HEK293T (cell line): ENCODE data around the gene UGT1A10.

Experiments
- CTCF ChIA-PET: fragments of 350-600 bp; formaldehyde crosslinking; extraction: SDS; loops from one replicate; lab custom pipeline; 2021; ENCODE audit warnings: antibody characterized with exemption, inconsistent platforms; lab: Yijun Ruan, JAX
- POLR2A ChIA-PET: fragments of 350-600 bp; formaldehyde crosslinking; extraction: SDS; loops from one replicate; lab custom pipeline; 2020; ENCODE audit warnings: antibody characterized with exemption, inconsistent platforms; lab: Yijun Ruan, JAX
- DNase-seq: peaks from one replicate; pipeline ENCODE4 v3.0.0; 2012; ENCODE audit warnings: mixed read lengths; ENCODE audit errors: extremely low spot score
- ARNT ChIP-seq: fragments of 450-650 bp; IDR thresholded peaks from 2 replicates; pipeline ENCODE4 v1.6.1; 2017; ENCODE audit warnings: mild to moderate bottlenecking
- BHLHE40 ChIP-seq: fragments of 450-650 bp; IDR thresholded peaks from 2 replicates; pipeline ENCODE4 v1.6.1; 2016; ENCODE audit warnings: mild to moderate bottlenecking, moderate library complexity, borderline replicate concordance
- CTBP1 ChIP-seq: fragments of 450-650 bp; IDR thresholded peaks from 2 replicates; pipeline ENCODE4 v1.6.1; 2016; ENCODE audit warnings: borderline replicate concordance
- ELF4 ChIP-seq: fragments of 450-650 bp; IDR thresholded peaks from 2 replicates; pipeline ENCODE4 v1.6.1; 2017; ENCODE audit warnings: antibody characterized with exemption
- FOXA1 ChIP-seq: fragments of 450-650 bp; IDR thresholded peaks from 2 replicates; pipeline ENCODE4 v1.6.1; 2016; ENCODE audit warnings: mild to moderate bottlenecking
- FOXK2 ChIP-seq: fragments of 450-650 bp; IDR thresholded peaks from 2 replicates; pipeline ENCODE4 v1.6.1; 2016; ENCODE audit warnings: mild to moderate bottlenecking
- FOXM1 ChIP-seq: fragments of 450-650 bp; IDR thresholded peaks from 2 replicates; pipeline ENCODE4 v1.6.1; 2017; ENCODE audit warnings: mild to moderate bottlenecking, borderline replicate concordance
- HDGF ChIP-seq: fragments of 450-650 bp; IDR thresholded peaks from 2 replicates; pipeline ENCODE4 v1.6.1; 2017; ENCODE audit warnings: antibody characterized with exemption, borderline replicate concordance
- L3MBTL2 ChIP-seq: fragments of 450-650 bp; conservative IDR thresholded peaks from 2 replicates; pipeline ENCODE4 v1.6.1; 2016; ENCODE audit warnings: mild to moderate bottlenecking
- LEF1 ChIP-seq: fragments of 450-650 bp; IDR thresholded peaks from 2 replicates; pipeline ENCODE4 v1.6.1; 2017; ENCODE audit warnings: mild to moderate bottlenecking, borderline replicate concordance
- NFRKB ChIP-seq: fragments of 450-650 bp; IDR thresholded peaks from 2 replicates; pipeline ENCODE4 v1.6.1; 2016; ENCODE audit warnings: mild to moderate bottlenecking, moderate library complexity
- SP1 ChIP-seq: fragments of 450-650 bp; IDR thresholded peaks from 2 replicates; pipeline ENCODE4 v1.6.1; 2017
- SUZ12 ChIP-seq: fragments of 450-650 bp; IDR thresholded peaks from 2 replicates; pipeline ENCODE4 v1.6.1; 2016; ENCODE audit warnings: mild to moderate bottlenecking
- TARDBP ChIP-seq: fragments of 450-650 bp; IDR thresholded peaks from 2 replicates; pipeline ENCODE4 v1.6.1; 2016
- ZNF384 ChIP-seq: fragments of 450-650 bp; IDR thresholded peaks from 2 replicates; pipeline ENCODE4 v1.6.1; 2016
- TF ChIP-seq, protein P1 (sequence below): fragments of 450-650 bp; IDR thresholded peaks from 2 replicates; pipeline ENCODE4 v1.6.1; 2016

The UGT1A10 gene

DNA sequence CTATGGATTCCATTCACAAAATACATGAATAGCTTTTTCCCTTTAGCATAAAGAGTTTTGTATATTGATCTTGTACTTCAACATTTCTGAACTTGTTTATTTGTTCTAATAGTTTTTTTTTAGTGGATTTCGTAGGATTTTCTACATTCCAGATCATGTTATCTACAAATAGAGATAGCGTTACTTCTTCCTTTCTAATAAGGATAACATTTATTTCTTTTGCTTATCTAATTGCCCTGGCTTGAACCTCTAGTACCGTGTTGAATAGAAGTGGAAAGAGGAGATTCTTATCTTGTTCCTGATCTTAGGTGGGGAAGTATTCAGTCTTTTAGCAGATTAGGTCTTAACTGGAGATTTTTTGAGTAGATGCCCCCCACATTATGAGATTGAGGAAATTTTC lies 66.0 kb downstream of the UGT1A10 start:
- ChIA-PET POLR2A (no interaction called here), CTCF (no interaction called here)
- DNase-seq, result no peak
- no peak for TF ChIP-seq L3MBTL2
- no peak for TF ChIP-seq TARDBP
- TF ChIP-seq HDGF, result no peak
- no peak for TF ChIP-seq NFRKB
- no peak for TF ChIP-seq FOXA1
- no peak for TF ChIP-seq SUZ12
- no peak for TF ChIP-seq LEF1
- no peak for TF ChIP-seq BHLHE40
- TF ChIP-seq ARNT, result no peak
- TF ChIP-seq ZNF384, result no peak
- no peak for TF ChIP-seq CTBP1
- no peak for TF ChIP-seq FOXK2
- TF ChIP-seq, protein P1, sequence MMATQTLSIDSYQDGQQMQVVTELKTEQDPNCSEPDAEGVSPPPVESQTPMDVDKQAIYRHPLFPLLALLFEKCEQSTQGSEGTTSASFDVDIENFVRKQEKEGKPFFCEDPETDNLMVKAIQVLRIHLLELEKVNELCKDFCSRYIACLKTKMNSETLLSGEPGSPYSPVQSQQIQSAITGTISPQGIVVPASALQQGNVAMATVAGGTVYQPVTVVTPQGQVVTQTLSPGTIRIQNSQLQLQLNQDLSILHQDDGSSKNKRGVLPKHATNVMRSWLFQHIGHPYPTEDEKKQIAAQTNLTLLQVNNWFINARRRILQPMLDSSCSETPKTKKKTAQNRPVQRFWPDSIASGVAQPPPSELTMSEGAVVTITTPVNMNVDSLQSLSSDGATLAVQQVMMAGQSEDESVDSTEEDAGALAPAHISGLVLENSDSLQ, result no peak
- TF ChIP-seq FOXM1, result no peak
- no peak for TF ChIP-seq SP1
- no peak for TF ChIP-seq ELF4

- ChIA-PET POLR2A (no interaction called here), CTCF (no interaction called here)
- TF ChIP-seq FOXA1 (no peak), CTBP1 (no peak), ELF4 (no peak), NFRKB (no peak), SUZ12 (no peak), HDGF (no peak), FOXM1 (no peak), LEF1 (no peak), TARDBP (no peak), L3MBTL2 (no peak), ZNF384 (no peak), BHLHE40 (no peak), ARNT (no peak), FOXK2 (no peak), SP1 (no peak)
- TF ChIP-seq, protein P1, result no peak
- DNase-seq, result no peak
These were observed 69.8 kb downstream of the UGT1A10 start for GRCh38 chr2:233705911-233706506.

DNA sequence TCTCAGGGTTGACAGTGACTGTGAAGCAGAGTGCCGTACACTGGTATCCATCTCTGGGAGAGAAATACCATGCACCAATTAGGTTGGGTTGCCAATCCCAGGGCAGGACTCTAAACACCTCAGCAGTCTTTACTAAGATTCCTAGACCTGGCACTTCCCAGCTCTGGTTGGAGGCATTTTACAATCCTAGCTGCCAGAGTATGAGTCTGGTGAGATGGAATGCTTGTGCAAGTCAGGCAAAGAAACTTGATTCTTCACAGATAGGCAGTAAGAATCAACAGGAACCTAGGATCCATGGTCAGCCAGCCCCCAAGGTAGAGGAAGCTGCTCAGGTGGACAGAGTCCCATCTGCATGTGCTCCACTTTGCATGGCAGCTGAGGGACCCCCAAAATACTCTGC lies 70.5 kb downstream of the UGT1A10 start:
- POLR2A ChIA-PET, result no interaction called here
- no peak for DNase-seq
- CTCF ChIA-PET, result no interaction called here
- TF ChIP-seq NFRKB, result no peak

GRCh38 chr2:233707940-233708644 lies 71.8 kb downstream of the UGT1A10 start:
- TF ChIP-seq, protein P1, result no peak
- no peak for TF ChIP-seq ARNT
- TF ChIP-seq ELF4, result no peak
- no peak for TF ChIP-seq BHLHE40
- no peak for TF ChIP-seq SP1
- TF ChIP-seq TARDBP, result no peak
- TF ChIP-seq FOXA1, result no peak
- no peak for TF ChIP-seq NFRKB
- no peak for TF ChIP-seq ZNF384
- no peak for TF ChIP-seq CTBP1
- TF ChIP-seq SUZ12, result no peak
- no peak for TF ChIP-seq HDGF
- TF ChIP-seq FOXM1, result no peak
- no peak for TF ChIP-seq L3MBTL2
- no peak for TF ChIP-seq FOXK2
- no peak for TF ChIP-seq LEF1
- CTCF ChIA-PET, result interaction anchor here (0.6 kb wide), 1 partner anchor 1972 kb away, joined by 3 read pairs; no protein-coding TSS in a partner anchor
- POLR2A ChIA-PET, result no interaction called here
- DNase-seq, result no peak

DNA sequence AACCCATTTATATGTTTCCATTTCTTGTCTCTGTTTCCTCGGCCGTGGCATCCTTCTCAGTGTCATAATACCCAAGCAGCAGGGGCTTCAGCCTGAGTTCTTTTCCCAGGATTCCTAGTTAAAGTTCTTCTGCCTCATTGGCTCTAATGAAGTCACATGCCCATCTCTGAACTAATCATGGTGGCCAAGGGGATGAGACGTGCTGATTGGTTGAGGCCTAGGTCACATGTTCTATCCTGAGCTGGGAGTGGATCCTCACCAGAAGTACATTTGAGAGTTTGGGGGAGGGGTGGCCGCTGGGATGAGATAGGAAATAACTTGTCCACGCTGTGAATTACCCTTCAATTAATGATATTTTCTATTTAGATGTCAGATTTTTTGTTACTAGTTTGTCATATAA lies 72.7 kb downstream of the UGT1A10 start:
- POLR2A ChIA-PET, result no interaction called here
- CTCF ChIA-PET, result interaction anchor here (0.6 kb wide), 1 partner anchor 1971 kb away, joined by 3 read pairs; no protein-coding TSS in a partner anchor
- no peak for TF ChIP-seq BHLHE40
- no peak for TF ChIP-seq ELF4
- no peak for TF ChIP-seq TARDBP
- TF ChIP-seq HDGF, result no peak
- TF ChIP-seq, protein P1, result no peak
- no peak for TF ChIP-seq NFRKB
- TF ChIP-seq ARNT, result no peak
- no peak for TF ChIP-seq SP1
- TF ChIP-seq FOXM1, result no peak
- TF ChIP-seq SUZ12, result no peak
- TF ChIP-seq L3MBTL2, result no peak
- no peak for TF ChIP-seq FOXK2
- no peak for TF ChIP-seq CTBP1
- TF ChIP-seq FOXA1, result no peak
- no peak for TF ChIP-seq ZNF384
- no peak for TF ChIP-seq LEF1

More for the DNA sequence above, 72.7 kb downstream of the UGT1A10 start:
- no peak for DNase-seq
